Smooth muscle cell (in vitro differentiated cells): ENCODE data around the gene AKR7A3. TPM values are rescaled to one million over a fixed set of nuclear protein-coding genes. Genes with fewer than 3 reads are reported as not detected.
"Not testable (repeated sequence)": the region's sequence is repeated elsewhere in the genome, so short reads cannot be mapped to it uniquely, and the experiment has no call there.

Experiments
- DNase-seq: peaks from one replicate; lab custom pipeline; 2025; ENCODE audit not compliant: unreplicated experiment; lab: John Stamatoyannopoulos, UW
- H2AFZ ChIP-seq: fragments of 200-600 bp; sonication (generic); 2 replicates; pipeline ENCODE4 v1.6.0; 2016; ENCODE audit warnings: antibody characterized with exemption, low read depth, mild to moderate bottlenecking
- H3F3A ChIP-seq: fragments of 200-600 bp; sonication (generic); 2 replicates; pipeline ENCODE4 v1.6.0; 2017; ENCODE audit warnings: antibody characterized with exemption, low read depth
- H3K27ac ChIP-seq: fragments of 200-600 bp; sonication (generic); 2 replicates; pipeline ENCODE4 v1.5.1; 2016; ENCODE audit warnings: low read depth, mild to moderate bottlenecking
- H3K27me3 ChIP-seq: fragments of 200-600 bp; sonication (generic); 2 replicates; pipeline ENCODE4 v1.6.1; 2016; ENCODE audit warnings: low read depth, mild to moderate bottlenecking
- H3K36me3 ChIP-seq: fragments of 200-600 bp; sonication (generic); 2 replicates; pipeline ENCODE4 v1.5.1; 2016; ENCODE audit warnings: low read depth
- H3K4me1 ChIP-seq: fragments of 200-600 bp; sonication (generic); 2 replicates; pipeline ENCODE4 v1.5.1; 2016; ENCODE audit warnings: low read depth
- H3K4me2 ChIP-seq: fragments of 200-600 bp; sonication (generic); 2 replicates; pipeline ENCODE4 v1.6.0; 2016; ENCODE audit warnings: mild to moderate bottlenecking
- H3K4me3 ChIP-seq: fragments of 200-600 bp; sonication (generic); 2 replicates; pipeline ENCODE4 v1.5.1; 2016; ENCODE audit warnings: mild to moderate bottlenecking
- H3K79me2 ChIP-seq: fragments of 200-600 bp; sonication (generic); 2 replicates; pipeline ENCODE4 v1.6.0; 2016; ENCODE audit warnings: low read depth, mild to moderate bottlenecking
- H3K9ac ChIP-seq: fragments of 200-600 bp; sonication (generic); 2 replicates; pipeline ENCODE4 v1.6.0; 2016; ENCODE audit warnings: low read depth
- H3K9me3 ChIP-seq: fragments of 200-600 bp; sonication (generic); replicated peaks from 2 replicates; pipeline ENCODE4 v1.5.1; 2016; ENCODE audit warnings: low read depth
- H4K20me1 ChIP-seq: fragments of 200-600 bp; sonication (generic); 2 replicates; pipeline ENCODE4 v1.6.0; 2016; ENCODE audit warnings: low read depth
- CTCF ChIP-seq: fragments of 200-600 bp; sonication (generic); IDR thresholded peaks from 2 replicates; pipeline ENCODE4 v1.5.1; 2017; ENCODE audit warnings: borderline replicate concordance, mild to moderate bottlenecking, antibody characterized with exemption; ENCODE audit not compliant: insufficient read depth, poor library complexity, severe bottlenecking
- WGBS: methylation state at CpG from one replicate; pipeline ENCODE4 v1.1.7; 2016; ENCODE audit warnings: low lambda C conversion rate; 5-methylcytosine and 5-hydroxymethylcytosine counted together
- polyA plus RNA-seq: library from polyadenylated mRNA; unstranded; fragments of >200 nt; fragmentation: Nextera tagmentation; extraction: Ambion mirVana; gene quantifications from 2 replicates; pipeline ENCODE4 v1.2.1, GENCODE V29; 2016
- total RNA-seq: library from RNA; depleted of rRNA; stranded (reverse); fragments of >200 nt; gene quantifications from 2 replicates; pipeline ENCODE4 v1.2.3, GENCODE V29; 2014

AKR7A3 gene
- total RNA-seq (0.85 TPM in 1 of 2 replicates, not detected in the other), polyA plus RNA-seq (0.62 and 1.1 TPM in 2 replicates)

GRCh38 chr1:19288324-19289241 is at the start of gene AKR7A3:
Gene AKR7A3 (minus strand): TSS chr1:19288770. CDS start chr1:19288709, 61 bp downstream.
- not testable (repeated sequence) for H3F3A ChIP-seq, H3K36me3 ChIP-seq, DNase-seq, H3K4me1 ChIP-seq, H3K9ac ChIP-seq, H3K79me2 ChIP-seq, H3K27ac ChIP-seq, H3K9me3 ChIP-seq, H4K20me1 ChIP-seq
- H3K27me3 ChIP-seq, result peaks cover 18% of the 10 kb centered on the region
- 25% methylated on average over 65 of the region's 82 CpGs for WGBS
- H3K4me2 ChIP-seq, result peak within 1 kb of the TSS; percentile 93
- peak within 1 kb of the TSS; percentile 49 for H3K4me3 ChIP-seq
- peak within 1 kb of the TSS; percentile 66 for H2AFZ ChIP-seq

GRCh38 chr1:19338323-19338762 is 49.8 kb upstream of the AKR7A3 start:
- 56% methylated on average over 27 of the region's 27 CpGs for WGBS
- Histone ChIP-seq H3K27ac (no peak overlapping the region), H3K36me3 (no peaks in the 10 kb centered on the region), H3K4me2 (no peak overlapping the region), H3K4me3 (no peak overlapping the region), H4K20me1 (peaks cover 32% of the 10 kb centered on the region), H3F3A (peaks cover 6% of the 10 kb centered on the region), H2AFZ (no peak overlapping the region), H3K4me1 (no peaks in the 10 kb centered on the region), H3K9me3 (no peaks in the 10 kb centered on the region), H3K27me3 (no peaks in the 10 kb centered on the region), H3K9ac (no peak overlapping the region), H3K79me2 (no peaks in the 10 kb centered on the region)
- peak; percentile 35 for TF ChIP-seq CTCF
- no peak for DNase-seq

- Histone ChIP-seq H3K9me3 (no peaks in the 10 kb centered on the region), H2AFZ (no peak overlapping the region), H3K27ac (peak overlapping the region; percentile 34), H3K36me3 (no peaks in the 10 kb centered on the region), H3K9ac (no peak overlapping the region), H4K20me1 (peaks cover 32% of the 10 kb centered on the region), H3K79me2 (no peaks in the 10 kb centered on the region), H3K4me2 (no peak overlapping the region), H3K4me1 (no peaks in the 10 kb centered on the region), H3F3A (peaks cover 6% of the 10 kb centered on the region), H3K27me3 (no peaks in the 10 kb centered on the region), H3K4me3 (no peak overlapping the region)
- no peak for DNase-seq
- TF ChIP-seq CTCF, result no peak
- 77% methylated on average over 4 of the region's 4 CpGs for WGBS
Observed at GRCh38 chr1:19337289-19337688, 48.7 kb upstream of the AKR7A3 start.

- no peak overlapping the region for H3K4me2 ChIP-seq
- H3K9me3 ChIP-seq, result no peaks in the 10 kb centered on the region
- peaks cover 6% of the 10 kb centered on the region for H3F3A ChIP-seq
- 69% methylated on average over 7 of the region's 7 CpGs for WGBS
- H3K4me3 ChIP-seq, result no peak overlapping the region
- no peak for DNase-seq
- no peaks in the 10 kb centered on the region for H3K79me2 ChIP-seq
- no peak for TF ChIP-seq CTCF
- H3K27me3 ChIP-seq, result no peaks in the 10 kb centered on the region
- H3K36me3 ChIP-seq, result no peaks in the 10 kb centered on the region
- peak overlapping the region; percentile 34 for H3K27ac ChIP-seq
- H2AFZ ChIP-seq, result no peak overlapping the region
- H3K9ac ChIP-seq, result no peak overlapping the region
- no peaks in the 10 kb centered on the region for H3K4me1 ChIP-seq
- H4K20me1 ChIP-seq, result peaks cover 27% of the 10 kb centered on the region
Observed at GRCh38 chr1:19336543-19336942, 48.0 kb upstream of the AKR7A3 start.
